Fibroblast of lung (primary cell): ENCODE results near the gene GRID1.

Experiments
- CTCF ChIP-seq, 2 donors: IDR thresholded peaks in 1 of 2; conservative IDR thresholded peaks in 1 of 2; 1 replicate in 1 of 2; 2 replicates in 1 of 2; pipeline ENCODE4 v1.5.1; 2011 to 2012; ENCODE audit warnings: low read length in 2 of 2, control low read depth in 1 of 2, inconsistent platforms in 1 of 2, low read depth in 1 of 2, mild to moderate bottlenecking in 1 of 2
- EZH2 ChIP-seq: IDR thresholded peaks from 2 replicates; pipeline ENCODE4 v1.5.1; 2012; ENCODE audit warnings: low read length, control low read depth, mild to moderate bottlenecking; ENCODE audit errors: missing control alignments

- no peak for TF ChIP-seq EZH2
- no peak for TF ChIP-seq CTCF (conservative IDR thresholded peaks at IDR 0.05 in 1 of 2, IDR thresholded peaks at IDR 0.05 in 1 of 2; ENCODE audit: low read depth in 1 of 2, low read length in 2 of 2)
Measured at GRCh38 chr10:85971494-85971893, 395.1 kb downstream of the GRID1 start.
